Measurements from ENCODE around the gene CPT1C.

Gene CPT1C

DNA sequence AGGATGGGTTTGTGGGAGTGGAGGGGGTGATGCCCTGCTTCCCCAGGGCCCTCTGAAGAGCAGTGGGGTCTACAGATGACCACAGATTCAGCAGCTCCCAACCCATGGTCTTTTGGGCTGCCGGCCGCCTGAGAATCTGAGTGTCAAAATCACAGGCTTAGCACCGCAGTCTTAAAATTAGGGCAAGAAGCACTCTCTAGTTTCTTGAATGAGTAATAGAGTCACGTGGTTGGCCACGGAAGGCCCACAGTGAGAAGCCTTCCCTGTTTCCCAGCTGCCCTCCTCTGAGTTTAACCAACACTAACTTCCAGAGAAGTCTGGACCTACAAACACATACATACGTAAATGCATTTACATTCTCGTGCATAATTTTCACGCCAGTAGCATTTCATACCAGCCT is 8.6 kb upstream of the CPT1C start:
- no peak for DNase-seq (ENCODE audit: low spot score)

DNA sequence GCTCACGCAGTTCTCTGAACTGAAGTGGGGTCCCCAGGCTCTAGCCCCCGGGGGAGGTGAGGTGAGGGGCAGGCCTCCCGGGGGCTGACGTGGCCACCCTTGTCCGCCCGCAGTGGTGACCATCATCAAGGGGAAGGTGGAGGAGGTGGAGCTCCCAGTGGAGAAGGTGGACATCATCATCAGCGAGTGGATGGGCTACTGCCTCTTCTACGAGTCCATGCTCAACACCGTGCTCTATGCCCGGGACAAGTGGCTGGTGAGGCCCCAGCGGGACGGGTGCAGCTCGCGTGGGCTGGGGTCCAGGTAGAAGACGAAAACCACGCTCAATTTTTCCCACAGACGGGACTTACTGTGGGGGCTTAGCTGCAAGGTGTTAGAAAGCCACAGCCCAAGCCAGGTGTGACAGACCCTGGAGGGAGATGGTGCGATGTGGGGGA is 7.1 kb upstream of the CPT1C start:
- DNase-seq (ENCODE audit: low spot score): no peak

DNA sequence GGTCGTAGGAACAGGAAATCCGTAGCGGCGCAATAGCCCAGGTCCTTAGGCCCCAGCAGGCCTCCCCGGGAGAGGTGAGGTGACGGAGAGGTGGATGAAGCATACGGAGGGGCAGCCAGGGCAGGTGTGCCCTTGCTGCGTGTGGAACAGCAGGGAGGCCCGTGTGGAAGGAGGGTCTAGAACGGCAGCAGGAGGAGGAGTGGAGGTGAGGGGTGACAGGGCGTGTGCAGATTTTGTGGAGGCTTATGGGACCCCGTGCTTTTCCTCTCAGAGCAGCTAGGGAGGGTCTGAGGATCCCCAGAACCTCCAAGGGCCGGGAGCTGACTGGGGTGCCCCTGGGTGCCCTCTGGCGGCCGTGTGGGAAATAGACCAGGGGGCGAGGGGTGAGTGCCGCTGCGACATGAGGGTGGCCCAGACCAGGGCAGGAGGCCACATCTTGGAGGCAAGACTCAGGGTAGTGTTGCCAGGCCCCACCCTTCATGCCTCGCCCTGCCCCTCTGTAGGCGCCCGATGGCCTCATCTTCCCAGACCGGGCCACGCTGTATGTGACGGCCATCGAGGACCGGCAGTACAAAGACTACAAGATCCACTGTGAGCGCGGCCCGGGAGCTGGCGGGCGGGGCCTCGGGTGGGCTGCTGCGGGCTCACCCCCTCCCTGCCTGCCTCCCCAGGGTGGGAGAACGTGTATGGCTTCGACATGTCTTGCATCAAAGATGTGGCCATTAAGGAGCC is 6.5 kb upstream of the CPT1C start:
- no peak for DNase-seq (ENCODE audit: low spot score)

DNA sequence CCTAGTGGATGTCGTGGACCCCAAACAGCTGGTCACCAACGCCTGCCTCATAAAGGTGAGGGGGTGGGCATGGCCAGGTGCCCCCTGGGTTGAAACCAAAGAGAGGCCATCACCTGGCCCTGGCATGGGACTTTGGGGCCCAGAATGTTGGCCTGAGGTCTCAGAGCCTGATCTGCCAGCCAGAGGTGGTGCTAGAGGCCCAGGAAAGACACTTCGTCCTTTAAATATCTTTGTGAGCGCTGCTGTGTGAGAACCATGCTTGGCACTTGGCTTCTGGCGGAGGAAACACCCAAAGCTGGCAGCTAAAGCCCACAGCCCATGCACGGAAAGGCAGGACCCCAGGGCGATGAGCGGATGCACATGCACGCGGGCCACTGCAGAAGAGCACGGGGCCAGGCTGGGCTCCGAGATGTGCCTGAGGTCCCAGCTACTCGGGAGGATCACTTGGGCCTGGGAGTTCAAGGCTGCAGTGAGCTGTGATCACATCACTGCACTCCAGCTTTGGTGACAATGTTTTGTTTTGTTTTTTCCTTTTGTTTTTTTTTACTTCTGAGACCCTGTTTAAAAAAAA is 5.8 kb upstream of the CPT1C start:
- DNase-seq (ENCODE audit: low spot score): no peak

DNA sequence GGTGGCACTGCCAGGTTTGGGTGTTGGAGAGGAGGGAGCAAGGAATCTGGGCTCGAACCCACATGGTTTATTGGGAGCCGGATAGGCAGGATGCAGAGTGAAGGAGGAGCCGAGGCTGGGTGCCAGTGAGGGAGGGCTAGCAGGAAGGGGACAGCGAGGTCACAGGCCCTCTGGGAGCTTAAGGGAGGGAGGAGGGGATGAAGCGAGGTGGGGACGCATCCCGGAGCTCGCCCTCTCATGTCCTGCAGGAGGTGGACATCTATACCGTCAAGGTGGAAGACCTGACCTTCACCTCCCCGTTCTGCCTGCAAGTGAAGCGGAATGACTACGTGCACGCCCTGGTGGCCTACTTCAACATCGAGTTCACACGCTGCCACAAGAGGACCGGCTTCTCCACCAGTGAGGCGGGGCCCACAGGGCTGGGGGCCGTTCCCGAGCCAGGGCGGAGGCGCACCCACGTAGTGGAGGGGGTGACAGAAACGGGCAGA is 5.0 kb upstream of the CPT1C start:
- no peak for DNase-seq (ENCODE audit: low spot score)

DNA sequence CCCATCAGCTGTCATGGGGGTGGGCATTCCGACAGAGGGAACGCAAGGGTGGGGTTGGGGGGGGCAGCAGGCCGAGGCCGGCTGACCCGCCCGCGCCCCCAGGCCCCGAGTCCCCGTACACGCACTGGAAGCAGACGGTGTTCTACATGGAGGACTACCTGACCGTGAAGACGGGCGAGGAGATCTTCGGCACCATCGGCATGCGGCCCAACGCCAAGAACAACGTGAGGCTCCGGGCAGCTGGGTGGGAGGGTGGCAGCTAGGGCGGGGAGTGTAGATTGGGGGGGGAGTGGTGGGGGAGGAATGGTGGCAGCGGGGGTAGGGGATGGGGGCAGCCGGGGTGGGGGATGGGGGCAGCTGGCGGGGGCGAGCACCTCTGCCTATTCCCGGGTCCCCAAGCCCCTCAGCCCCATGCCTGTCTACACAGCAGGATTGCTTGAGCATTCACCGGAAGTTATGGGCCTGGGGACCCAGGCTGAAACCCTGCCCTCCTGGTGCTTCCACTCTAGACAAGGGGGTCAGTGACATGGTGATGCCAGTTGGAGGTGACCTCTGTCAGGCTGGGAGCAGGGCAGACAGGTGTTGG is 4.3 kb upstream of the CPT1C start:
- no peak for DNase-seq (ENCODE audit: low spot score)

DNA sequence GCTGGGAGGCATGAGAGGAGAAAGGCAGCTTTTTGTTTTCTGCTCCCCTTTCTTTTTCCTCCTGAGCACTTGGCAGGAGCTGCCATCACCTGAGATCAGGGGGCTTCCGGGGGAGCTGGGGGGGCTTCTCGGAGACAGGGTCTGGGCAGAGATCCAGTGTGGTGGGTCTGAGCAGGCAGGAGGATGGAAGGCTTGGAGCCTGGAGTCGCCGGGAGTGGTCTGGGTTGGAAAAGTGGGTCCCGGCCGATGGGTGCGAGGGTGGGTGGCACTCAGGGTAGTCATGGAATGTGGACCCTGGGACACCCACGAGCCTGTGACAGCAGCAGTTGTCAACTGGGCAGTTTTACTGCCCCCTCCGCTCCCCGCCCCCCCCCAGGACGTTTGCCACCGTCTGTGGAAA is 3.8 kb upstream of the CPT1C start:
- no peak for DNase-seq (ENCODE audit: low spot score)

DNA sequence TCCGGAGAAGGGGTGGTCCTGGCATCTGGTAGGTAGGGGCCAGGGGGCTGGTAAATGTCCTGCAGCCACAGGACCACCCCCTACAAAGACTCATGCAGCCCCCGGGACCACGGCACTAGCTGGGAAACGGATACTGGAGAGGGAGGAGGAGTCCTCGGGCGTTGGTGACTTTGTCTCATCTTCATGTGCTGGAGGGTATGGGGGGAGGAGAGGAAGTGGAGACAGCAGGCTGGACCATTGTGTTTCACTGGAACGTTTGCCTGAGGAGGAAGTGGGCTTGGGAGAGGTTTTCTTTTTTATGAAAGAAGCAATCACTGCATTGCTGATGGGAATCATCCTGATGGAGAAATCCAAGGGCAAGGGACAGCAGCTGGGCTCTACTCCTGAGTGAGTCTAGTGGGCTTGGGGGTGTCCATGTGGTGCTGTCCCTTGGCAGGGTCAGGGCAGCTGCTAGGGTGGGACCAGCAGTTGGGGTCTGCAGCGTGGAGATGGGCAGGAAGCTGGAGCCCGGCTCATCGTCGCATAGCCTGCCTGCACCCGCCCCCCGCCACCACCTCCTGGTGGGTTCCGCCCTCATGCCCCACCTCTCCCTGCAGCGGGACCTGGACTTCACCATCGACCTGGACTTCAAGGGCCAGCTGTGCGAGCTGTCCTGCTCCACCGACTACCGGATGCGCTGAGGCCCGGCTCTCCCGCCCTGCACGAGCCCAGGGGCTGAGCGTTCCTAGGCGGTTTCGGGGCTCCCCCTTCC is 3.2 kb upstream of the CPT1C start:
- no peak for DNase-seq (ENCODE audit: low spot score)

DNA sequence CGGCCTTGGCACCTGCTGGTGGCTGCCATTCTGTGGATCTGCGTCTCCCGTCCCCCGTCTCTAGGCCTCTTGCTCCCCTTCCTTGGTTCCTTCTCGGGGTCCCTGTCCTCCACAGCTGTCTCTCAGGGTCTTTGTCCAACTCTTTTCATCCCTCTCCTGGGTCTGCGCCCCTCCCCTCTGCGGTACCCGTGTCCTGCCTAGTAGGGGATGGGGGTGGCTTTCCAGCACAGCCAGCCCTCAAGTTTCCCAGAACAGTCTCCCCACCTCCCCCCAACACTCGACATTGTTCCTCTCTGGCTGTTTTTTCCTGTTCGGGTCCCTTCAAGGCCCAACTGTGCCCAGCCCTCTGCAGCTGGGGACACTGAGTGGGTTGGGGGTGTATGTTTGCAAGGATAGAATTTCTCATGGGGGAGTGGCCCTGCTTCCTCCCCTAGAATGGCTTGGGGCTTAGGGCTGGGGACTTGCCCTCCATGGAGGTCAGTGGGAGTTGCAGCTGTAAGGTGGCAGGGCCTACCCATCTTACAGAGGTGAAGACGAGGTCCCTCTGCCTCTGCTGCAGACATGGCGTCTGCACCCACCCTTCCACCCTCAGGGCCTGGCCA is 2.3 kb upstream of the CPT1C start:
- no peak for DNase-seq (ENCODE audit: low spot score)

DNA sequence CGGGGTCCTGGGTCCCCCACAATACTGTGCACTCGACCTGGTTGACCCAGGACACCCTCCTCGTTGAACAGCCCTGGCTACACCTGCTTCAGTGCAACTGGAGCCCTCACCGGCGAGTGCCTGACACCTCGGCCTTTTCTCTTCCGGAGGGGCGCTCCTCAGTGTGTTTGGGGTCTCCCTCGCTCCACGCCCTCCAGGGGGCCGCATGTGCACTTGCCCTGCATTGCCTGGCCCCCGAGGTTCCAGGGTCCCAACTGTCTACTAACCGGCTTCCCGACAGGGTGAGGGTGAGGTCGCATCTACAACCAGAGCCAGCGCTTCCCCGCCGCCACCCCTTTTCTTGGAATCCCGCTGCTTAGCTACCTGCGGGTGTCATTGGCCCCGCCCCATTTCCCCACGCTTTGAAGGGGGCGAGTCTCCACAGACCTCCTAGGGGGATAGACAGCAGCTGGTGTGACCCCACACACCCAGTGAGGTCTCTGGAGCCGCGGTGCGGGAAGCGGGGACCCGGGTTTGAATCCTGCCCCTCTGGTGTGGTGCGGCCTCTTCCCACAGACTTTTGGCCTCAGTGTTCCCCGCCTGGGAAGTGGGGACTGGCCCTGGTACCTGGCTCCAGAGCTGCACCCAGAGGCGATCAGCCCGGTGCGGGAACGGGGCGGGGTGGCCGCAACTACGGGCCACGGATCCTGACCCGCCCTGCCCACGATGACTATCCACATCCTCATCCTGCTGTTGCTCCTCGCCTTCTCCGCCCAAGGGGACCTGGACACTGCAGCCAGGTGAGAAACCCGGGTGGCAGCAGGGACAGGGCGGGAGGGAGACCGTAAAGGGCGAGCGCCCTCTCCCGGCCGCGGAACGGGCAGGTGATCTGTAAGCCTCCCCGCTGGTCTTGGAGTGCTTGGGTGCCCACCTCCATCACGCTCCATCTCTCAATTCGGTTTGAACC is 1.5 kb upstream of the CPT1C start, which contains the start of gene ADM5:
TSS of gene ADM5 (plus strand) at position 462 of the 946 bp plus-strand sequence. CDS start at position 706, 244 bp downstream.
- peak; percentile 25 for DNase-seq (ENCODE audit: low spot score)

DNA sequence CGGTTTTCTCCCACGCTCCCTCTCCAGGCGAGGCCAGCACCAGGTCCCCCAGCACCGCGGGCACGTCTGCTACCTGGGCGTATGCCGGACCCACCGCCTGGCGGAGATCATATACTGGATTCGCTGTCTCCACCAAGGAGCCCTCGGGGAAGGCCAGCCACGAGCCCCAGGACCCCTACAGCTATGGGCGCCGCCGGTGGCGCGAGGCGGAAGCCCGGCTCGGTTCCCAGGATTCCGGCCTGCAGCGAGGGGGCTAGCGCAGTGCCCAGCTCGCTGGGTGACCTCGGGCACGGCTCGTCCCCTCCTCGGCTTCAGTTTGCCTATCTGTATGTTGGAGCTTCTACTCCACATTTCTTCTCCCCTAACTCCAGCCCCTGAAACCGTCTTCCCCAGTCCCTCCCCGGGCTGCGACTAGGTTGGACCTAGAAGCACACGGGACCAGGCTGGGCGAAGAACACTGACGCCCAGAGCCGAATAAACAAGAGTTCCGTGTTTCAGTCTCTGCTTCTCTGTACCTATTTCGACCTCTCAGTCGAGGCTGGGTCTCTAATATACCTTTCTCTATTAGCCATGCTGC is 749 bp upstream of the CPT1C start:
- DNase-seq (ENCODE audit: low spot score): peak; percentile 22

DNA sequence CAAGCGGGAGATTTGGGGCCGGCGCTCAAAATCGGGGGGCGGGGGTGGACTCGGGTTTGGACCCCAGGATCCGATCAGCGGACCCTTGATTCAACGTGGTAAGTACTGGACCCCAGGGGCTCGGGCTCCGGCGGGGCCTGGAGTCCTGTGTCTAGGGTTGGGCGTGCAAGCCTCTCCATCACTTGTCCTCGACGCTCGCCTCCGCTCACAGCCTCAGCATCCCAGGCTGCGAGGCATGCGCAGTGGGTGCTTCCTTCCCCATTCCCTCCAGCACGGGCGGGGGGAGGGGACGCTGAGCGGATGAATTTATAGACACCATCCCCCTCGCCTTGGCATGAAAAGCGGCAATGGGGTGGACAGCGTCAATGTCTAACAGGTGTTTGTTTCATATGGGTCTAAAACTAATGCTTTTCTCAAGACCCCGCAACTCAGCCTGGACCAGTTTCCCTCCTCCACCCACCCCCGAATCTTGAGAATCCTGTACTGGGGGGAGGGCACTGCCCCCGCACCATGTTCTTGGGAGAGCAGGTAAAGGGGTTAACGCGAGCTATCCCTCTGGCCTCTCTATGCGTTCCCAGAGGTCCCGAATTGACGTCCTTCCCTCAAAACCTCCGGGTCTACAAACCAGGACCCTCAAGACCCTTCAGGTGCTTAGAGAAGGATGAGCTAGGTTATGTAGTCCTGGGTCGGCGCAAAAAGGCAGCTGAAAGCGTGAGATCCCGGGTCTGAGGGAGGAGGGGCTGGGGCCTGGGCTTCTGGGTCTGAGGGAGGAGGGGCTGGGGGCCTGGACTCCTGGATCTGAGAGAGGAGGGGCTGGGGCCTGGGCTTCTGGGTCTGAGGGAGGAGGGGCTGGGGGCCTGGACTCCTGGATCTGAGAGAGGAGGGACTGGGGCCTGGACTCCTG is 579 bp downstream of the CPT1C start:
- DNase-seq (ENCODE audit: low spot score): peak; percentile 91

DNA sequence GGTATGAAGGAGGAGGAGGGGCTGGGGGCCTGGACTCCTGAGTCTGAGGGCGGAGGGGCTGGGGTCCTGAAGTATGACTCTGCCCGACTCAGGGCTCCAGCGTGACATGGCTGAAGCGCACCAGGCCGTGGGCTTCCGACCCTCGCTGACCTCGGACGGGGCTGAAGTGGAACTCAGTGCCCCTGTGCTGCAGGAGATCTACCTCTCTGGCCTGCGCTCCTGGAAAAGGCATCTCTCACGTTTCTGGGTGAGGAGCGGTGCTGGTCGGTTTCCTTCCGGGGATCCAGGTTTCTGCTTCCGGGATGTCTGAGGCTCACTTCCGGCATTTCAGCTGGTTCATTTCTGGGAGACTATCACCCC is 1.2 kb downstream of the CPT1C start:
- no peak for DNase-seq (ENCODE audit: low spot score)

DNA sequence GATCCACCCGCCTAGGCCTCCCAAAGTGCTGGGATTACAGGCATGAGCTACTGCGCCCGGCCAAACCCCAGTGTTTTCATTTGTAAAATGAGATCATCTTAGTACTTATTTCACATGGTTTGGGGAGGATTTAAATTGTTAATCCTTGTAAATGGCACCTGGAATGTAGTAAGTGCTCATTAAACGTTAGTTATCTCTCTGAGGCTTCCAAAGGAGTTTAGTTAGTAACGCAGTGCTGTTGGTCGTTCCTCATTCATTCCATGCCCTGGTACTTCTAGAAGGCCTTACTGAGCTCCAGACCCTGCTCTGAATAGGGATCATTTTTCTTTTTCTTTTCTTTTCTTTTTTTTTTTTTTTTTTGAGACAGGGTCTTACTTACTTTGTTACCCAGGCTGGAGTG is 5.2 kb downstream of the CPT1C start:
- no peak for DNase-seq (ENCODE audit: low spot score)

DNA sequence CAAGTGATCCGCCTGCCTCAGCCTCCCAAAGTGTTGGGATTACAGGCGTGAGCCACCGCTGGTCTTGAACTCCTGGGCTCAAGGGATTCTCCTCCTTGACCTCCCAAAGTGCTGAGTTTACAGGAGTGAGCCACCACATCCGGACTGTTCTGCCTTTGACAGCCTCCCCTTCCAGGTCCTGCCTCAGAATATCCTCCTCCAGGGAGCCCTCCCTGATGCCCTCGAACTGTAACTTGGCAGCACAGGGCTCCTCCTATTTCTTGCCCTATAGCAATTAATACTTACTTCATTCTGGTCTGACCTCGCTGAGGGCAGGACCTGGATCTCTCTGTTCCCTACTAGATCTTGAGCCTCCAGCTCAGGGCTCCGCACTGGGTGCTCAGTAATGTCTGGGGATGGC is 5.9 kb downstream of the CPT1C start:
- DNase-seq (ENCODE audit: low spot score): no peak

DNA sequence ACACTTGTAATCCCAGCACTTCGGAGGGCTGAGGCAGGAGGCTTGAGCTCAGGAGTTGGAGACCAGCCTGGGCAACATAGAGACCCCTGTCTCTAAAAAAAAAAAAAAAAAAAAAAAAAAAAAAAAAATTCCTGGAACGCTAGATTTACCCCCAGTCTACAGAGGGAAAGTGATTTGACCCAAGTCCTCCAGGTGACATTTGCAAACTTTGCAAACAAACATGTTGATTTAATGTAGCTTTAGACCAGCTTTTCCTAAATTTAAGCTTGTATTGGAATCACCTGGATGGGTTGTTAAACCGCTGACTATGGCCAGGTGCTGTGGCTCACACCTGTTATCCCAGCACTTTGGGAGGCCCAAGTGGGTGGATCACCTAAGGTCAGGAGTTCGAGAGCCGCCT is 8.4 kb downstream of the CPT1C start:
- DNase-seq (ENCODE audit: low spot score): no peak

DNA sequence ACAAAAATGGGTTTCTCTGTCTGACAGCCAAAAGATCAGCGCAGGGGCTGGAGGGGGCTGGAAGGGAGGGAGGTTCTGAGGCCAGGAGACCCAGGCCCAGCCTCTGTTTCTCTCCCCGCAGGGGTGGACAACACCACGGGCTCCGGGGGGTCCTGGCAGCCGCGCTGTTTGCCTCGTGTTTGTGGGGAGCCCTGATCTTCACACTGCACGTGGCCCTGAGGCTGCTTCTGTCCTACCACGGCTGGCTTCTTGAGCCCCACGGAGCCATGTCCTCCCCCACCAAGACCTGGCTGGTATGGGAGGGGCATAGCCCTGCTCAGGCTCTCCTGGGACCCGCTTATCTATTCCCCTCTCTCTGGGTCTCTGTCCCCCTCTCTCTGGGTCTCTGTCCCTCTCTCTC is 9.6 kb downstream of the CPT1C start:
- DNase-seq (ENCODE audit: low spot score): no peak

DNA sequence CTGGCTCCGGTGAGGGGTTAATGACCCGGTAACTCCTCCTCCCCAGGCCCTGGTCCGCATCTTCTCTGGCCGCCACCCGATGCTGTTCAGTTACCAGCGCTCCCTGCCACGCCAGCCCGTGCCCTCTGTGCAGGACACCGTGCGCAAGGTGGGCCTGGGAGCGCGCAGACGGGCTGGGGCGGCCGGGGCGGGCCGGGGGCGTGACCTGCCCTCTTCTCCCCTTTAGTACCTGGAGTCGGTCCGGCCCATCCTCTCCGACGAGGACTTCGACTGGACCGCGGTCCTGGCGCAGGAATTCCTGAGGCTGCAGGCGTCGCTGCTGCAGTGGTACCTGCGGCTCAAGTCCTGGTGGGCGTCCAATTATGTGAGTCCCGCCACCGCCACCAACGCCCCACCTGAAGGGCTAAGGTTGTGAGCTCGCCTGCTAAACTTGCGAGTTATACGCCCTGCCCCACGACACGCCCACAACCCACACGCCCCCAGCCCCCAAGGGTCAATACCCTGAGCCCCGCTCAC is 10.4 kb downstream of the CPT1C start:
- DNase-seq (ENCODE audit: low spot score): no peak

DNA sequence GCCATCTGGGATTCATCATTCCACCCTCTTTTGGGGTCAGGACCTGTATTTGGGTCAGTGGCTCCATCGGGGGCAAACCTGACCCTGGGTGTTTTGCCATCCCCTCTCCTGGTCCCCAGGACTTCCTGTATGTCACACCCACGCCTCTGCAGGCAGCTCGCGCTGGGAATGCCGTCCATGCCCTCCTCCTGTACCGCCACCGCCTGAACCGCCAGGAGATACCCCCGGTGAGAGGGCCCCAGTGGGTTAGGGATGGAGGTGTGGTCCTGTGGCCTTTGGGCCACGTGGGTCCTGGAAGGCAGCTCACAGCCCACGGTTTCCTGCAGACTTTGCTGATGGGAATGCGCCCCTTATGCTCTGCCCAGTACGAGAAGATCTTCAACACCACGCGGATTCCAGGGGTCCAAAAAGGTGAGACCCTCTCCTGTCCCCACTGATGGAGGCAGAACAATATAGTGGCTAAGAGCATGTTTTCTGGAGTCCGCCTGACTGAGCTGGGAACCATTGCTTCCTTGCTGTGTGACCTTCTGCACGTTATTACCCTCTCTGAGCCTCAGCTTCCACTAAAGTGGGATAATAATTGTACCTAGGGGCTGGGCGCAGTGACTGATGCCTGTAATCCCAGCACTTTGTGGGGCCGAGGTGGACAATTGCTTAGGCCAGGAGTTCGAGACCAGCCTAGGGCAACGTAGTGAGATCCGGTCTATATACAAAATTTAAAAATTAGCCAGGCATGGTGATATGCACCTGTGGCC is 14.1 kb downstream of the CPT1C start:
- no peak for DNase-seq (ENCODE audit: low spot score)
